ENCODE results near the gene PTCD2. TPM values are rescaled to one million over a fixed set of nuclear protein-coding genes. Genes with fewer than 3 reads are reported as not detected.

The PTCD2 gene
- total RNA-seq, 1 donor from 2014 or later, result 3.4 TPM

GRCh38 chr5:72284559-72285423 is 35.4 kb upstream of the PTCD2 start:
- no peak for FAIRE-seq
- H3K4me3 ChIP-seq (ENCODE audit: low read depth, low read length), result no peak overlapping the region
- TF ChIP-seq CTCF (IDR thresholded peaks at IDR 0.05; ENCODE audit: insufficient read depth, low read length, severe bottlenecking), result no peak
- no peaks in the 10 kb centered on the region for H3K27me3 ChIP-seq (ENCODE audit: control insufficient read depth, insufficient read depth, low read length)
- H3K36me3 ChIP-seq (ENCODE audit: control insufficient read depth, insufficient read depth, low read length), result peaks cover 4% of the 10 kb centered on the region
- DNase-seq (ENCODE audit: low read depth), result no peak

- H3K36me3 ChIP-seq (ENCODE audit: control insufficient read depth, insufficient read depth, low read length), result peaks cover 4% of the 10 kb centered on the region
- FAIRE-seq (no peak), DNase-seq (ENCODE audit: low read depth) (no peak)
- H3K27me3 ChIP-seq (ENCODE audit: control insufficient read depth, insufficient read depth, low read length), result no peaks in the 10 kb centered on the region
- no peak for TF ChIP-seq CTCF (IDR thresholded peaks at IDR 0.05; ENCODE audit: insufficient read depth, low read length, severe bottlenecking)
- no peak overlapping the region for H3K4me3 ChIP-seq (ENCODE audit: low read depth, low read length)
These were observed 34.8 kb upstream of the PTCD2 start for GRCh38 chr5:72285424-72285821.

GRCh38 chr5:72286798-72287197 is 33.4 kb upstream of the PTCD2 start:
- Histone ChIP-seq H3K4me3 (ENCODE audit: low read depth, low read length) (no peak overlapping the region), H3K36me3 (ENCODE audit: control insufficient read depth, insufficient read depth, low read length) (peaks cover 4% of the 10 kb centered on the region), H3K27me3 (ENCODE audit: control insufficient read depth, insufficient read depth, low read length) (no peaks in the 10 kb centered on the region)
- DNase-seq (ENCODE audit: low read depth) (no peak), FAIRE-seq (no peak)
- no peak for TF ChIP-seq CTCF (IDR thresholded peaks at IDR 0.05; ENCODE audit: insufficient read depth, low read length, severe bottlenecking)

GRCh38 chr5:72288924-72289323 is 31.2 kb upstream of the PTCD2 start:
- H3K27me3 ChIP-seq (ENCODE audit: control insufficient read depth, insufficient read depth, low read length), result no peaks in the 10 kb centered on the region
- FAIRE-seq (no peak), DNase-seq (ENCODE audit: low read depth) (no peak)
- TF ChIP-seq CTCF (IDR thresholded peaks at IDR 0.05; ENCODE audit: insufficient read depth, low read length, severe bottlenecking), result no peak
- H3K36me3 ChIP-seq (ENCODE audit: control insufficient read depth, insufficient read depth, low read length), result no peaks in the 10 kb centered on the region
- H3K4me3 ChIP-seq (ENCODE audit: low read depth, low read length), result no peak overlapping the region

- no peak for TF ChIP-seq CTCF (IDR thresholded peaks at IDR 0.05; ENCODE audit: insufficient read depth, low read length, severe bottlenecking)
- DNase-seq (ENCODE audit: low read depth) (no peak), FAIRE-seq (no peak)
- H3K27me3 ChIP-seq (ENCODE audit: control insufficient read depth, insufficient read depth, low read length), result no peaks in the 10 kb centered on the region
- no peaks in the 10 kb centered on the region for H3K36me3 ChIP-seq (ENCODE audit: control insufficient read depth, insufficient read depth, low read length)
- H3K4me3 ChIP-seq (ENCODE audit: low read depth, low read length), result no peak overlapping the region
These were observed 29.6 kb upstream of the PTCD2 start for GRCh38 chr5:72290356-72291133.
